Ramos (cell line): Measurements from ENCODE around the gene ANK2.

Experiments
- in situ Hi-C: fragments of 300-500 bp; cut with MboI; formaldehyde crosslinking; loops from one replicate; pipeline ENCODE4 v1.14.3; 2022; ENCODE audit warnings: low sequenced_read_pairs; ENCODE audit not compliant: unreplicated experiment

ANK2 gene

DNA sequence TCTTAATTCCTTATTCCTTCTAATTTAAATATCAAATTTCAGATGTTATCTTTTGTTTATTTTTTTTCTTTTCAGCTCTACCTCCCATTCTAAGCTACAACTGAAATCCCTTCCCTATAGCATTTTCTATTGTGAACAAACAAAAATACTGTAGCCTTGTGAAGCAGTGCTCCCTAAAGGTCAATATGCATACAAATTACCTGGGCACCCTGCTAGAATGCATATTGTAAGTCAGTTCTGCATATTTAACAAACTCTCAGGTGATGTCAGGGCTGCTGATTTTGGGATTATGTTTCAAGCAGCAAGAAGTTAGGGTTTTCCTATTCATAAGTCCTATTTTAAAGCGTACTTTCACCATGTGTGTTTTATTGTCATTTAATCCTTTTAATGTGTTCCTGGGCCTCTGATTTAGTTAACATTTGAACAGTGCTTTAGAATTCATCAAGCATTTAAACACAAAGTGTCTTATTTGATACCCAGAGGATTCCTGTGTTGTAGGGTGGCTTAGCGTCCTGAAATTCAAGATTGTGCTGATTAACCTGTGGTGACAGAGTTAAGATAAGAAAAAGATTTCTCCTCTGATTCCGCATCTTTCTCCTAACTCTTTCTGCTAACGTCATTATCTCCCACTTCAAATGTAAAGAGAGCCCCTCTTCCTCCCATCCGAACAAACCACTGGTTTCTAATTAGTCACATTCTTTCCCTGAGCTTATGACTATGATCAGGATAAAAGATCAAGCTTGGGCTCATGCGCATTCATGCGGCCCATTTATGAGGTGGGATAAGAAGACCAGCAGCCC lies 221.3 kb downstream of the ANK2 start:
- in situ Hi-C loops = no loop called here

DNA sequence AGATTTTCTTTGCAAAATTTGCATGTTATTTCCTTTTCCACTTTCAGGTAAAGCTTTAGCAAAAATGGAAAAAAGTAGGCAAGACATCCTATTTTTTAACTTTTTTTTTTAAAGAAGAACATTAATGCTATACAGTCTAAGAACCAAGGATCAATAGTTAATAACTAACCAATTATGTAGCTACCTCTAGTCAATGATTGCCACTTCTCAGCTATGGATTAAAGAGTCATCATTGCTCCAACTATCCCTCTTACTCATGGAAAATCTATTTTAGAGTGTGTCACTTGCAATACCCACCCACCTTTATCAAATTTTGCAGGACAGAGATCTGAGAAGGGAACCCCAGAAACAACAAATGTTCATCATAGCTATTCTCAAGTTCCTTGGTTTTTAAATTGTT lies 223.1 kb downstream of the ANK2 start:
- in situ Hi-C loops = no loop called here

DNA sequence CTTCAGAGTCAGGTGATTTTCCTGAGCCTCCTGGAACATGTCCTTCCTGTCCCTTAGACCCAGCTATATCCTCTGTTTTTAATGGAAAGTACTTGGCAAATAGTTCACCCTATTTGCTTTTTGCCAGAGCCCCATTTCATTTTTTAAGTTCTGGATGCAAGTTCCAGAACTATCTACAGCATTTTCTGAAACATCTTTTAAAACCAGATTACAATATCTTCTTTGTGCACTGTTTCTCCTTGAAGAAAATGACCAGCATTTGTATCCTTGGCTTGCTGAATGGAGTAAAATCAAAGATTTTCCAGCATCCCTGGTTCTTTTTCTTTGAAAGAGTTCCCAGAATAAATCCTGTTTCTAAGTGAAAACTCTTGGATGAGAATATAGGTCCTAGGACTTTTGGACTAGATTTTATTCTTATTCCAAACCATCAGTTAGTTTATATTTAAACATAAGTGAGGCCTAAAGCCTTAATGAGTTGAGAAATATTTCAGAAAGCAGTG lies 224.3 kb downstream of the ANK2 start:
- in situ Hi-C loops = no loop called here

DNA sequence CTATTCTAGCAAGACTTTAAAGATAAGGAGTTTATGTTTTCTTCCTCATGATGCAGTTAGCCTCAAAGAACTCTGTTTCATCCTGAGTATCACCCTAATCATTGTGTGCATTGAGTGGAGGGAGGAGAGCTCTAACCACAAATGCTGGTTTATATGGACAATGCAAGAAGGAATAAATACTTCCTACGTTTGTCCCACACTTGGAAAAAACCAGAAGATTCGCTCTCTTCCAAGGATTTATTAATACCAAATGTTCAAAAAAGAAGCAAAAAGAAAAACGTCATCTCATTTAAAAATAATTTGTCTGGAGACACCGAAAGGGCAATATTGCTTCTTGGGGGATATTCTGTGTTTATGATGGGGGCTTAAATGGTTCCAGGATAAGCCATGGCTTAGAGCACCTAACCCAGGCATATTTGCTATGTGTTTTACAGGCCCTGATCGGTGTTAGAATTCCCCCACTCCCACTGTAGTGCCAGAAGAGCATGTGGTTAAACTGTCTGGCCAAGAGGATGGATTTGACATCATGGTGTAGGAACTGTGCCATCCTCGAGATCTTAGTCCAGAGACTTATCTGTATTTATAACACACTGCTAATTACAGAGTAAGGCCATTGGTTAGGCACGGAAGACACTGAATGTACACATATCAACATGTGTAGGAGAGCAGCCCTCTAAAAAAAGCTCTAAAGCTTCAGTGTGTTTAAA lies 227.2 kb downstream of the ANK2 start:
- in situ Hi-C loops = no loop called here

DNA sequence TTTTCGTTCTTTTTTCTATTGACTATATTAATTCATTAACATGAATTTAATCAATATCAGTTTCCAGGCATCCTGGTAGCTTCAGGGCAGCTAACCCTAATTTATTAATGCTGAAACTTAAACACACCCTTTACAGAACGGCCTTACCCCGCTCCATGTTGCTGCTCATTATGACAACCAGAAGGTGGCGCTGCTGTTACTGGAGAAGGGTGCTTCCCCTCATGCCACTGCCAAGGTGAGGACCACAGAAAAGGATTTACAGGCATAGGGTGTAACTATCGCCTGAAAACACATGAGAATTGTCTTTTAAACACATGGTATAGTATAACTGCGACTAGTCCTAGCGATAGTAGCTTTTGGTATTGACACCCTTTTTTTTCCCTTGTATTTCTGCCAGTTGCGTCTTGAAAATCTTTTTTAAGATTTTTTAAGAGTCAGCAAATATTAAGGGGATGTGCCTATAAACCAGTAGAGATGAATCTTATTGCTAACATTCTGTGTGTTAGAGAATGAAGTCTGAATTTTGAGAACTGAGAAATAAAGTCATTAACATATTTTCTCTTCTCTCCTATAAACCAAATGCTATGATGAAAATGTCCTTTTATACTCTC lies 229.0 kb downstream of the ANK2 start:
- in situ Hi-C loops = no loop called here

DNA sequence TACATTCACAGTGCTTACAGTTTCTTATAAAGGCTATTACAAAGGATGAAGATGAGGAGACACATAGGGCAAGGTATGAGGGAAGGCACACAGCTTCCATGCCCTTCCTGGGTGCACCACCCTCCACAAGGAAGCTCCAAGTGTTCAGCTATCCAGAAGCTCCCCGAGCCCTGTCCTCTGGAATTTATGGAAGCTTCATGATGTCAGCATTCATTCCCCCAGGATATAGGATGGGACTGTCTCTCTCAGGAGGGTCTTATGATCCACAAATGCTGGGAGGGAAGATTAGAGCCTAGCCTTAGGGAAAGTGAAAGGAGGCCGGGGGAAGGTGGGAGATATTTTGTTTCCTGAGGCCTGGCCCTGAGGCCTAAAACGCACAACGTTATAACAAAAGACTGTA lies 236.0 kb downstream of the ANK2 start:
- in situ Hi-C loops = no loop called here

DNA sequence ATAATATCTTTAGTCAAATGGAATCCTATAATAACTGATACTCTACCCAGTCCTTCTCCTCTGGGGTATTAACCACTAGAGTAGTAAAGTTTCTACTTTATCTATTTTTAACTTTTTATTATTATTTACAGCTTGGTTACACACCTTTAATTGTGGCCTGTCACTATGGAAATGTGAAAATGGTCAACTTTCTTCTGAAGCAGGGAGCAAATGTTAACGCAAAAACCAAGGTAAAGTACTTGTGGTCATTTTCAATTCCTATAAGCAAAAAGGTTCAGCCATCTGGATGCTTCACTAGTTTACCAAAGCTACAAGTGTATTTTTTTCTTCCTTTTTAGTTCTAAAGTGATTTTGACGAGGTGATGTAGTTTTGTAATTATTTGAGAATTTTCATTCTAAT lies 238.8 kb downstream of the ANK2 start:
- in situ Hi-C loops = no loop called here

DNA sequence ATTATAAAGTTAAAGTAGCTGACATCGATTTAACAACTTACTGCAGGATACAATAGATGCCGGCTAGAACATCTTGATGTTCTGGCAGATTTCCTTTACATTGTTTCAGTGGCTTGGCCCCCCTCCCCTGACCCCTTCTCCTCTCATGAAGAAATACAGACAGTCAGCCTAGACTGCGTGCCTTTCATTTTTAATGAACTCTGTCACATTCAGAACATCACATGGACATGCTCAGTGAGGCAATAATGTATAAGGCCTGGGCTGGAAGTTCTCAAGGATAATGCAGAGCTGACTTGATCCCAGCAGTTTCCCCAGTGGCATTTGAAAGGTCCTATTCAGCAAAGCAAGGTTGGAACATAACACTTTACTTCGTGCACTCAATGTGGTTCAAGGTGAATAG lies 239.2 kb downstream of the ANK2 start:
- in situ Hi-C loops = no loop called here

DNA sequence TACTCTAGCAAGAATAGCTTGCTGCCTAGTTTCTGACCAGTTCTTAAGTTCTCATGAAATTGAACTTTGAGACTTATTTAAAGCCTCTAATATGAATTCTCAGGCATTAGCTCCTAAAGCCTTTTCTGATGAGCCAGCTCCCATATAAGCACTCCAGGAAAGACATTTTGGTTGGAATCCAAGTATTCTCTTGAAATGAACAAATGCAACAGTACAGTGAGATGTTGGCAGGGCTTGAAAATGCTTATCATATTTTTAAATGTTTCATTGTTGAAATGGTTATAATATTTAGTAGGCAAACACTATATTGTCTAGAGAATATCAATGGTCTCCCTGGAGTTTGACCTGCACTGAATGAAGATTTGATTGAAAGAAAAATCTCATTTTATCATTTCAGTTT lies 240.3 kb downstream of the ANK2 start:
- in situ Hi-C loops = no loop called here

DNA sequence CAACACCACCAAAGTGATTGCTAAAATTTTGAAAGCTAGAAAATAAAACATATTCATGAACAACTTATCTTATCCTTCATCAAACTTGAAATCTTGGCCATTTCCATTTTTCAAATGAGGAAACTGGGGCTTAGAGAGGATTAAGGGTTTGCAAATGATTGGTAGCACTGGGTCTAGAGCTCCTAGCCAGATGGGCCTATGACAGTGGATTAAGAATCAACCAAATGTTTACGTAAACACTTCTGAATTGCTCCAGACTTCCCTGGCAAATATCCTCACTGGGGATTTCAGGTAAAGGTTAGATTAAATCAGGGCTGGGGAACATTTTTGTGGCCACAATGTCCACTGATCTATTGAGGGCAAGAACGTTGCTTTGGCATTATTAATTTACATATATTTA lies 241.2 kb downstream of the ANK2 start:
- in situ Hi-C loops = no loop called here

DNA sequence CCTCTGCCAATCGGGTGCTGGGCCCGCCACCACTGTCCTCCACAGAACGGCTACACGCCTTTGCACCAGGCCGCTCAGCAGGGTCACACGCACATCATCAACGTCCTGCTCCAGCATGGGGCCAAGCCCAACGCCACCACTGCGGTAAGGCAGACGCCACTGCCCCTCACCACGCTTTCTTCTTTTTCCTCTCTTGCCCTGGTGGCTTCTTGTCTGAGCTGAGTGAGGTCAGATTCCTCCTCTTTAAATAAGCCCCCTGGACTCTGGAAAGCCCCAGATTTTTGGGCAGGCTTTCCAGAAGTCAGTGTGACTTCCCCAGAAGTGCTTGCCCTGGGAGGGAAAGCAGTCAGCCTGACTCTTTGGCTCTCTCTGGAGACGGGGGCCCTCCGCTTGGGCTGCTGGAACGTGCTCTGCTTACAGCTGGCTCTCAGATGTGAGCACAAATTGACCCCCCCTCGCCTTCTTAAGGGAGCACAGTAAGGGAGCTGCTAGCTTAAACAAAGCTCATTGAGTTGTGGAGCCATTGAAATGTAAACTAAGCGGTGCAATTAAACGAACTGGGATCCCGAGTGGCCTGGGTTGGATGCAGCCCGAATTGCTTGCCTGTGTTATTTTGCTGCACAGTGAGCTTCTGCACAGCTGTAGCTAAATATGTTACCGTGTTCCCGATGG lies 243.1 kb downstream of the ANK2 start:
- in situ Hi-C loops = no loop called here

DNA sequence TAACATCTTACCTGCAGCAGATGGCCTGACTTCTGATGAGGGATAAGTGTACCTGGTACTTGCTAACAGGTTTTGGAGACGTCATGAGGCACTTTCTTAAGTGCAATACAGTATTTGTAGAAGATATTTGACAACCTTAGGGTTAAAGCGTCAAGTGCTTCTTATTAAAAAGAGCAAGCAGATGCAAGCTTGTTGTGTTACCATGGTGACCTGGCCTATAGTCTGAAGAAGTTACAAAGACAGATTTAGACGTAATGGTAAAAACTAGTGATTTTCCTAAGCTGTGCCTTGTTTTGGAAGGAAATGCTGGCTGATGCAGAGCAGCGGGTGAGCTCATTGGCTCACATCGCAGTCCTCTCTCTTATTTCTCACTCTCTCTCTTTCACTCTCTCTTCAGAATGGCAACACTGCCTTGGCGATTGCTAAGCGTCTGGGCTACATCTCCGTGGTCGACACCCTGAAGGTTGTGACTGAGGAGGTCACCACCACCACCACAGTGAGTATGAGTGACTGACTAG lies 243.6 kb downstream of the ANK2 start:
- in situ Hi-C loops = no loop called here

DNA sequence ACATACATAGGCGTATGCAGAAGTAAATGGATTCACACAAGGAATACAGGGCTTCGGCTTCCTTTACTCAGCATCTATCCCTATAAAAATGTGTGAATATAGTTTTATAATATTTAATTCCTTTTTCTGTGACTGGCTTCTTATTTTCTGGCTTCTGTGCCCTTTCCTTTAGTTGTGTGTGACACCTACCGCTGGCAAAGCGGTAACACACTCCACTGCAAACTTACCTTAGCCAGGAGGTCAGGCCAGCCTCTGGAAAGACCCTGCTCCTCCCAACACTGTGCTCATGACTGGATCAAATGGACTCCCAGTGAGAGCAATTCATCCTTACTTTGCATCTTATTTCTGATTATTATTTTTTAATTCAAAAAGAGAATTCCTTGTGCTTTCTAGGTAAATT lies 244.2 kb downstream of the ANK2 start:
- in situ Hi-C loops = no loop called here

DNA sequence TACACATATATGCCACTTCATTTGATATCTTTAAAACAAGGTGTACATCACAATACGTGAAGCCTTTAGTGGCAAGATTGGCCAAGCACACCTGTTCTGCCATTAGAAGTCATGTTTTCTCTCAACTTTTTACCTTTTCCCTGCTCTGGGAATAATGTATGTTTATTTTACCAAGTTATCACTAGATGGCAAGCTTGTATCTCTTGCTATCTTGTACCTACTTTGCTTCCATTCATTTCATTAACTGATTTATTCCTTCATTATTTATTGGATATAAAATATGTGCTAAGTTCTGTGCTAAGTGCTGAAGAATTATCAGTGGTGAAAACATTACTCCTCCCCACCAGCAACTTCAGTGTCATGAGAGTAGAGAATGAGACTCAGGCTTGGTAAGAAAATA lies 245.5 kb downstream of the ANK2 start:
- in situ Hi-C loops = no loop called here

DNA sequence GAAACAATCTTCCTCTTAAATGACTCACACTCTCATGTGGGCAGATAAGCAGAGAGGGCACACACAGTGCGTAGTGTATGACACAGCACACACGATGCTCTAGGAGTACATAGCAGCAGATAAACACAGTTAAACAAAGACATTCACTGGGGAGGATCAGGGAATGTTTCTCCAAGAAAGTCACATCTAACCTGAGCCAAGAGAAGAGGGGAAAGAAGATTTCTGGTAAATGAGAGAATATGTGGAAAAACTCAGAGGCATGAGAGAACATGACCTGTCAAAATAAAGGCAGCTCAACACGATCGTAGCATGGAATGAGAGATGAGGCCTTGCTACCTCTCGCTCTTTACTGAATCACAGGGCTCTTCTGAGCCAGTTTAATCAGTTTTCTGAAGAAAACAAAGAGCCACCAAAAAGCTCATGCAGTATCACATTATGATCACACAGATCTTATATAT lies 251.0 kb downstream of the ANK2 start:
- in situ Hi-C loops = no loop called here

DNA sequence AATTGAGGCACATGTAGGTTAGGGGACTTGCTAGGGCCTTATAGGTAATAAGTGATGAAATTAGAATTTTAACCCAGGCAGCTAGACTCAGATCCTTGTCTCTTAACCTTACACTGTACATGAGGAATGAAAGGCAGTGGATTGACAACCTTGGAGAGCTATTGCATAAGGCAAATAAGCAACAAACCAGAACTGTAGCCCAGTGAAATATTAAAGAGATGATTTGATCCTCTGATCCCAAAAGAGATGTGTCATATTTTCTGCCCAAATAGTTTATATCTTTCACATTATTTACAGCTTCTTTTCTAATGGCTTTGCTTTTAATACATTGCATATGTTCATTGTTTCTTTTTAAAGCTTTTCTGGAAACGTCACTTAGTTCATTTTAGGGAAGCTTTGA lies 252.6 kb downstream of the ANK2 start:
- in situ Hi-C loops = no loop called here

DNA sequence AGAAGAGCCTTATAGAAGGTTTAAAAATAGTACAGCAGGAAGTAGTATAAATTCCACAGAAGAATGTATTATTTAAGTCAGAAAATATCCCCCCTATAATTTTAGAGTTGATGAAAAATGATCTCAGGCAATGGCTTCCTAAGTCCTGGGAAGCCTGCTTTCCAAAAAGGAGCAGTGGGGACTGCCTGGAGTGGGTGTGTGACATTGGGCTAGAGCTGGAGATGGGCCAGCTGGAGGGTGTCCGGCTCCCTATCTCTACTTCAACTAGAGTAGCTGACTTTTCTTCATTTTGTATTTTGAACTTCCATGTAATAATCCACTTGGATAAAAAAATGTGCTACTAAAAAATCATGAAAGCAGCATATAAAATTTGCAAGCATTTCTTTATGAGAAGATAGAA lies 253.9 kb downstream of the ANK2 start:
- in situ Hi-C loops = no loop called here

DNA sequence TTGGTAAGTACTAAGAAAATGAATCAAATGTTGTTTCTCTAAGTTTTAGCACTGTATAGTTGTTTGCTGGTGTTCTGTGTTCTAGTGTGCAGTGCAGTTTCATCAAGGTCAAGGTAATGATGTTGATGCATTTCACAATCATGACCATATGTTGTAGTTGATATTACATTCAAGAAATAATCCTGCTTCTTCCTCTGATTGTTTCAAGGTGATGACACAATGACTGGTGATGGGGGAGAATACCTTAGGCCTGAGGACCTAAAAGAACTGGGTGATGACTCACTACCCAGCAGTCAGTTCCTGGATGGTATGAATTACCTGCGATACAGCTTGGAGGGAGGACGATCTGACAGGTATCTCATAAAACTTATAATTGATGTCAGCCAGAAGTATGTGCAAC lies 261.6 kb downstream of the ANK2 start:
- in situ Hi-C loops = no loop called here

DNA sequence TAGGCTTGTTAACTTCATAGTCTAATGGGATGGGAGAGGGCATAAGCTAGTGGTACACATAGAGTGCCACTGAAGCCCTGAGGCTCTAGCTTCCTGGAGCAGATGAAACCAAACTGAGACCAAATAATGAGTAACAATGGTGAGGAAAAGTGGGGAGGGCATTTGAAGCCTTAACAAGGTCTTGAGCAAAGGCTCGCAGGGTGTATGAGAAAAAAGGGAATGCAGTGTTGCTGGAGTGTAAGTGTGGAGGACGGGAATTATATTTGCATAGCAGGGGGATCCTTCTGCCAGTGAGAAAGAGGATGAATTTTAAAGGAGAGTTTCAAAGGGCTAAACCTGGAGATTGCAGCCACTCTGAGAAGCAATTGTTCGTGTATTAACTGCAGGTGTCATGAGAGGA lies 263.1 kb downstream of the ANK2 start:
- in situ Hi-C loops = no loop called here

DNA sequence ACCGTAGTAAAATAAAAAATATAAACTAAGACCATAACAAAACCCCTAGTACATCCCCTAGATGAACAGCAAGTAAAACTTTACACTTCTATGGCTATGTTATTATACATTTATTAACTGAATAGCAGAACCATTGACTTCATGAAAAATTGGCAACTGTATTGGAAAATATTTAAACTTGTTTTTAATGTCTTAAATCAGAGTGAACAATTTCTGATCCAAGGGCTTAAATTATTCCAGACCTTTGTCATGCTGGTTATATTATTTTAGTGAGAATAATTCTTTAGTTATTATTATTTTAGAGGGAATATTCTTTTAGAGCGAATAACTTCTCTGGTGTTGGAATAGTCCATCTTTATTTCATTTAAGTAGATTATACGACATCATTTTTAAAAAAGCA lies 265.0 kb downstream of the ANK2 start:
- in situ Hi-C loops = no loop called here

DNA sequence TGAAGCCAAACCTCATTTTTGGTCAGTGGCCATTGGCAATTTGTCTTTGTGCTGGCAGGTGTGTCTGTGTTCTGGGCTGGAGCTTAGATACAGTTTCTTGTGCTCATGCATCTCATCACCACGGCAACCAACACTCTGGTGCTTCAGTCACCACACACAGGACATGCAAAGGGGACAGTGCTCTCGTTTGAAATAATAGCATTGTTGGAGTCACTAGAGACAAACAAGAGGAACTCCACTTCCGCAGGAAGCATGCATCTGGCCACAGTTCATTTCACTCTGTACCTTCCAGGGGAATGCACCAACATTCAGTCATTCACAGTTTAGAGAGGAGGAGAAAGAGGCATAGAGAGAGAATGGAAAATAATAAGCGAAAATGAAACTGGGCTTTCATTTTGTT lies 267.4 kb downstream of the ANK2 start:
- in situ Hi-C loops = no loop called here
